ENCODE measurements around the gene FSTL1. TPM values are rescaled to one million over a fixed set of nuclear protein-coding genes. Genes with fewer than 3 reads are reported as not detected.

Gene FSTL1
- total RNA-seq, 1 donor from 2014 or later, result 243 TPM

DNA sequence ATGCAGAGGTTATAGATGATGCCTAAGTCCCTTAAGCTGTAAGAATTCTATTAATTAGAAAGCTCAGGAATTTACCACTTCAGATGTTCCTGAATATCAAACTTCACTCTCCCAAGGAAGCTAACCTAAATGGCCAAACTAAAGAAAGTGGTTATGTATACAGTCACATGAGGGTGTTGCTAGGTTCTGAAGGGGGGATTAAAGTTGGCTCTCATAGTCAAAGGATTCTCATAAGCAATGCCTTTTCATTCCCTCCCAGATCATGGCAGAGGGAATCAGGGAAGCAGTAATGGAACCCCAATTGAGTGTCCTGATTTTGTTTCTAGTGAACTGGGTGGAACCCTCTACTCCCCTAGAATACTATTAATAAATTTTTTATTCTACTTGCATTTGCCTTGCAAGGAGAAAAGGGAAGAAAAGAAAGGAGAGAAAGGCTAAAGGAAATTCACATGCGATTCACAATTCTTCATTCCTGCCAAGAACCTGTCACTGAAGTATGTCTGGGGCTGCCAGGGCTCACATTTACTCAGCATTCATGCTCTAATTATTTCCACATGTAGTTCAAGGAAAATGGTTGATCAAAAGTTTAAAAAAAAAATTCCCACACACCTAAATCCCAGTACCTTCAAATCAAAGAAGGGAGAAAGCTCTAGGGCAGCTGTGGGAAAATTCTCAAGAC, 25.1 kb downstream of the FSTL1 start:
- Histone ChIP-seq H3K9me3 (replicated peaks) (no peaks in the 10 kb centered on the region), H3K4me3 (peak overlapping the region; percentile 12), H3K27me3 (ENCODE audit: low read depth) (no peaks in the 10 kb centered on the region), H3K4me1 (peaks cover 100% of the 10 kb centered on the region), H3K36me3 (peaks cover 24% of the 10 kb centered on the region), H3K27ac (replicated peaks) (peak overlapping the region; percentile 90)
- TF ChIP-seq, protein P1, sequence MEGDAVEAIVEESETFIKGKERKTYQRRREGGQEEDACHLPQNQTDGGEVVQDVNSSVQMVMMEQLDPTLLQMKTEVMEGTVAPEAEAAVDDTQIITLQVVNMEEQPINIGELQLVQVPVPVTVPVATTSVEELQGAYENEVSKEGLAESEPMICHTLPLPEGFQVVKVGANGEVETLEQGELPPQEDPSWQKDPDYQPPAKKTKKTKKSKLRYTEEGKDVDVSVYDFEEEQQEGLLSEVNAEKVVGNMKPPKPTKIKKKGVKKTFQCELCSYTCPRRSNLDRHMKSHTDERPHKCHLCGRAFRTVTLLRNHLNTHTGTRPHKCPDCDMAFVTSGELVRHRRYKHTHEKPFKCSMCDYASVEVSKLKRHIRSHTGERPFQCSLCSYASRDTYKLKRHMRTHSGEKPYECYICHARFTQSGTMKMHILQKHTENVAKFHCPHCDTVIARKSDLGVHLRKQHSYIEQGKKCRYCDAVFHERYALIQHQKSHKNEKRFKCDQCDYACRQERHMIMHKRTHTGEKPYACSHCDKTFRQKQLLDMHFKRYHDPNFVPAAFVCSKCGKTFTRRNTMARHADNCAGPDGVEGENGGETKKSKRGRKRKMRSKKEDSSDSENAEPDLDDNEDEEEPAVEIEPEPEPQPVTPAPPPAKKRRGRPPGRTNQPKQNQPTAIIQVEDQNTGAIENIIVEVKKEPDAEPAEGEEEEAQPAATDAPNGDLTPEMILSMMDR (IDR thresholded peaks at IDR 0.05; ENCODE audit: borderline replicate concordance), result no peak
- intact Hi-C loops (cut with micrococcal nuclease), result no loop called here
- DNase-seq, result no peak

DNA sequence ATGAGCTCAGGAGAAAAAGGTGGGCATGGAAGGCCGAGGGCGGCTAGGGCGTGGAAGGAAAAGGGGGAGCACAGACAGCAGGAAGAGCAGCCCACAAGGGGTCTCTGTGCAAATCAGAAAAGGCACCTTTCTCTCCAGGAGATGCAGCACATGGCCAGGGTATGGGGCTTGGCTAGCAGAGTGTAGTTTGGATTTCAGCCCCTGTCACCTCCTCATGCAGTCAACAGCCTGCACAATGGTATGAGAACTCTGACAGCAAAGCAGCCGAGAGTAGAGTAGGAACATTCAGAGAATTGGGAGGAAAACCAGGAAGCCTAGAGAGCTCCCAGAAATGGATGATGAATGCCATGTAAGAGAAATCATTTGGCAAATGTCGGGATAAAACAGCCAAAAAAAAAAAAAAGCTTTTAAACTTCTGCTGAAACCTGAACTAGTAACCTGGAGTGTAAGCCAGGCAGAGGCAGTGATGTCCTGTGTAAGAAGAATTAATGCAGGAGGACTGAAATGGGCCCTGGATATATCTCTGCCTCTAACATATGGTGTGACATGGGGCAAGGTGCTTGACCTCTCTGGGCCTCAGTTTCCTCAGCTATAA, 25.7 kb downstream of the FSTL1 start:
- Histone ChIP-seq H3K9me3 (replicated peaks) (no peaks in the 10 kb centered on the region), H3K36me3 (peaks cover 17% of the 10 kb centered on the region), H3K27me3 (ENCODE audit: low read depth) (no peaks in the 10 kb centered on the region), H3K4me3 (peak overlapping the region; percentile 12), H3K27ac (replicated peaks) (peak overlapping the region; percentile 90), H3K4me1 (peaks cover 100% of the 10 kb centered on the region)
- intact Hi-C loops (cut with micrococcal nuclease), result no loop called here
- no peak for DNase-seq
- TF ChIP-seq, protein P1 (IDR thresholded peaks at IDR 0.05; ENCODE audit: borderline replicate concordance), result no peak

DNA sequence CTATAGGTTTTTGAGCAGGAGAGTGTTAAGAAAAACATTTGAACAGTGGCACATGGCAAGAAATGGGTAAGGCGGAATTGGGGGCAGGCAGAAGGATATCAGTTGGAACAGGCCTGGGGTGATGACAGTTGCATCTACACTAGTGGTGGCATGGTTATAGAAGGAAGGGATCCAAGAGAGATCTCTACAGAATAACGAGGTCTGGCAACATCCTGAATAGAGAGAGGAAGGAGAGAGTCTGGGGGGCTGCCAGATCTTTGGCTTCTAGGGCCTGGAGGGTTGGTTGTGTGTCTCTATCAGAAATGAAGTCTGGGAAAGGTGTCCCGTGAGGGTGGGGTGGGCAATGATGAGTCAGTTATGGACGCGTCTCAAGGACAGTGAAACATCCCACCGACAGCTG, 26.3 kb downstream of the FSTL1 start:
- intact Hi-C loops (cut with micrococcal nuclease), result no loop called here
- peaks cover 100% of the 10 kb centered on the region for H3K4me1 ChIP-seq

DNA sequence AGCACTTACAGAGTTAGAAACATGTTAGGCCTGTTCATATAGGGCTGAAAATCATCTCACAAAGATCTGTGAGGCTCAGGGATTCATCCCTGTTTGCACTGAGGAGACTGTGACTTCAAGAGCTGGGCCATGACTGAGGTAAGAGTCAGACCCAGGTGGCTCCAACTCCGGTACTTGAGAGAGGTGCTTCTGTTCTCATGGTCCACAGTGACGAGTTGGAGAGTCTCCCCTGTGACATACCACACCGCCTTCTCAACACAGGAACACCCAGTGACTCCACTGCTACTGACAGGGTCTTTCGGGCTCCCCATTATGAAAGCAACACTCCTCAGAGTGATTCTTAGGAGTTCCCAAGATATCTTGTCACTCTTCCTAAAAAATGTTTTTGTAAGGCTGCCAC, 27.4 kb downstream of the FSTL1 start:
- H3K9me3 ChIP-seq (replicated peaks), result no peaks in the 10 kb centered on the region
- peaks cover 100% of the 10 kb centered on the region for H3K4me1 ChIP-seq
- peaks cover under 1% of the 10 kb centered on the region for H3K36me3 ChIP-seq
- no peak overlapping the region for H3K4me3 ChIP-seq
- TF ChIP-seq, protein P1 (IDR thresholded peaks at IDR 0.05; ENCODE audit: borderline replicate concordance), result no peak
- DNase-seq, result no peak
- H3K27ac ChIP-seq (replicated peaks), result peak overlapping the region; percentile 90
- H3K27me3 ChIP-seq (ENCODE audit: low read depth), result no peaks in the 10 kb centered on the region
- intact Hi-C loops (cut with micrococcal nuclease), result no loop called here

More for the DNA sequence above, 26.3 kb downstream of the FSTL1 start:
- H3K9me3 ChIP-seq (replicated peaks), result no peaks in the 10 kb centered on the region
- no peak overlapping the region for H3K4me3 ChIP-seq
- H3K27ac ChIP-seq (replicated peaks), result peak overlapping the region; percentile 90
- no peaks in the 10 kb centered on the region for H3K27me3 ChIP-seq (ENCODE audit: low read depth)
- H3K36me3 ChIP-seq, result peaks cover 12% of the 10 kb centered on the region
- TF ChIP-seq, protein P1 (IDR thresholded peaks at IDR 0.05; ENCODE audit: borderline replicate concordance), result no peak
- peak; percentile 48 for DNase-seq

DNA sequence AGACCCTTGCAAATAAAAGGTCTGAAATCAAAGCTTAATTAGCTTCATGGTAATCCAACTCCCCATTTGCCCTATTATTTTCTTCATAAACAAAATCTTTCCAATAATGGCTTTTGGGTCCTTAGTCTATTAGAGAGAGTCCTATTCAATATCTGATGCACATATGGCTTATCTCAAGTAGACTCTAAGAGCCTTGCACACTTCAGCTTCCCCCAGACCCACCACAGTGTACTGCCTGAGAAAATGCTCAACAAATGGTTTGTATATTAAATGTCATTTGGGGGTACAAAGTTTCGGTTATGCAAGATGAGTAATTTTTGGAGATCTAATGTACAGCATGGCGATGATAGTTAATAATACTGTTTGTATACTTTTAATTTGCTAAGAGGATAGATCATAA, 28.9 kb downstream of the FSTL1 start:
- H3K9me3 ChIP-seq (replicated peaks), result no peaks in the 10 kb centered on the region
- H3K4me1 ChIP-seq, result peaks cover 100% of the 10 kb centered on the region
- H3K27ac ChIP-seq (replicated peaks), result peak overlapping the region; percentile 90
- TF ChIP-seq, protein P1 (IDR thresholded peaks at IDR 0.05; ENCODE audit: borderline replicate concordance), result no peak
- DNase-seq, result no peak
- intact Hi-C loops (cut with micrococcal nuclease), result no loop called here
- no peaks in the 10 kb centered on the region for H3K36me3 ChIP-seq
- H3K4me3 ChIP-seq, result no peak overlapping the region
- H3K27me3 ChIP-seq (ENCODE audit: low read depth), result no peaks in the 10 kb centered on the region
